ENCODE data around the gene NSUN6. TPM values are rescaled to one million over a fixed set of nuclear protein-coding genes. Genes with fewer than 3 reads are reported as not detected.

Gene NSUN6
- total RNA-seq, 4 donors from 2014 or later, result 2.4 to 3.8 (median 2.9) TPM

GRCh38 chr10:18500576-18500975 lies 150.8 kb downstream of the NSUN6 start:
- no peaks in the 10 kb centered on the region for H3K4me1 ChIP-seq
- in situ Hi-C loops (cut with MboI; ENCODE audit: low sequenced_read_pairs in 4 of 4), result no loop called here
- no peaks in the 10 kb centered on the region for H3K36me3 ChIP-seq

GRCh38 chr10:18498998-18499397 lies 152.4 kb downstream of the NSUN6 start:
- no peak for DNase-seq
- H3K9me3 ChIP-seq, result no peaks in the 10 kb centered on the region
- no peak for ATAC-seq
- in situ Hi-C loops (cut with MboI; ENCODE audit: low sequenced_read_pairs in 4 of 4) (no loop called here), intact Hi-C loops (cut with DNase I; ENCODE audit: low total_unique reads) (no loop called here)
- H3K4me1 ChIP-seq, result no peaks in the 10 kb centered on the region
- no peaks in the 10 kb centered on the region for H3K36me3 ChIP-seq
- no peak overlapping the region for H3K4me3 ChIP-seq
- no peaks in the 10 kb centered on the region for H3K27me3 ChIP-seq
- H3K27ac ChIP-seq, result no peak overlapping the region
- no peak for TF ChIP-seq CTCF (IDR thresholded peaks at IDR 0.05 in 4 of 5, conservative IDR thresholded peaks at IDR 0.05 in 1 of 5)
- TF ChIP-seq POLR2A (IDR thresholded peaks at IDR 0.05), result no peak

More at GRCh38 chr10:18500576-18500975, 150.8 kb downstream of the NSUN6 start:
- H3K27me3 ChIP-seq, result no peaks in the 10 kb centered on the region
- H3K27ac ChIP-seq, result no peak overlapping the region
- TF ChIP-seq POLR2A (IDR thresholded peaks at IDR 0.05), result no peak
- TF ChIP-seq CTCF (IDR thresholded peaks at IDR 0.05 in 4 of 5, conservative IDR thresholded peaks at IDR 0.05 in 1 of 5), result no peak
- H3K4me3 ChIP-seq, result no peak overlapping the region
- no peaks in the 10 kb centered on the region for H3K9me3 ChIP-seq
- DNase-seq (no peak), ATAC-seq (no peak)
- intact Hi-C loops (cut with DNase I; ENCODE audit: low total_unique reads), result no loop called here

GRCh38 chr10:18497806-18498369 lies 153.5 kb downstream of the NSUN6 start:
- ATAC-seq, result no peak
- Histone ChIP-seq H3K4me1 (no peaks in the 10 kb centered on the region), H3K27ac (no peak overlapping the region), H3K4me3 (no peak overlapping the region), H3K9me3 (no peaks in the 10 kb centered on the region), H3K36me3 (no peaks in the 10 kb centered on the region), H3K27me3 (no peaks in the 10 kb centered on the region)
- no peak for DNase-seq
- intact Hi-C loops (cut with DNase I; ENCODE audit: low total_unique reads) (no loop called here), in situ Hi-C loops (cut with MboI; ENCODE audit: low sequenced_read_pairs in 4 of 4) (no loop called here)
- TF ChIP-seq CTCF (IDR thresholded peaks at IDR 0.05 in 4 of 5, conservative IDR thresholded peaks at IDR 0.05 in 1 of 5), result no peak
- no peak for TF ChIP-seq POLR2A (IDR thresholded peaks at IDR 0.05)

Other genes starting within 250 kb of the NSUN6 start
- gene ARL5B, start 7.8 kb upstream of the NSUN6 start, total RNA-seq, result 1 to 10 TPM; 5.8 to 6.7 (median 6.4) TPM